Cardiac fibroblast (primary cell): ENCODE results near the gene PTP4A1.

Source experiments
- DNase-seq, 2 donors: peaks; one replicate each; pipeline versions ENCODE4 v3.0.0 to v3.0.0-alpha.2; 2010; ENCODE audit warnings: low read depth in 2 of 2
- H3K4me3 ChIP-seq, 2 donors: replicated peaks in 1 of 2; 1 replicate in 1 of 2; 2 replicates in 1 of 2; pipeline ENCODE4 v1.5.1; 2011; ENCODE audit warnings: low read depth in 2 of 2, low read length in 2 of 2, mild to moderate bottlenecking in 2 of 2, moderate library complexity in 1 of 2
- CTCF ChIP-seq: IDR thresholded peaks from one replicate; pipeline ENCODE4 v1.5.1; 2011; ENCODE audit warnings: low read depth, mild to moderate bottlenecking, low read length, inconsistent platforms

Gene PTP4A1

DNA sequence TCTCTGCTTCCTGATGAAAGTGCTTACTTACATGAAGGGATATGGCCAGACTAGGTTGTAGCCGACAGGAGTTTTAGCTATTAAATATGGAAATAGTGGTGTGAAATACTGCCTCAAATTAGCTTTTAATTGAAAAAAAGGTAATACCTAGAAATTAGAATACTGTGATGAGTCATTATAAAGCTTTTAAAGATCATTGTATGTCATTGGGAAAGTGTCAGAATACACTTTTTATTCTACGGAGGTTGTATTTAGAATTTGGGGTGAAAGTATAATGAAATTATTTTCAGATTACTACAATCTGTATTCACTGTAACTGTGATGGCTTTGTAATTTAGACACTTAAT is 2.2 kb downstream of the PTP4A1 start:
- DNase-seq, result no peak
- no peak for TF ChIP-seq CTCF
- H3K4me3 ChIP-seq, result peak overlapping the region; percentile 89 to 96

DNA sequence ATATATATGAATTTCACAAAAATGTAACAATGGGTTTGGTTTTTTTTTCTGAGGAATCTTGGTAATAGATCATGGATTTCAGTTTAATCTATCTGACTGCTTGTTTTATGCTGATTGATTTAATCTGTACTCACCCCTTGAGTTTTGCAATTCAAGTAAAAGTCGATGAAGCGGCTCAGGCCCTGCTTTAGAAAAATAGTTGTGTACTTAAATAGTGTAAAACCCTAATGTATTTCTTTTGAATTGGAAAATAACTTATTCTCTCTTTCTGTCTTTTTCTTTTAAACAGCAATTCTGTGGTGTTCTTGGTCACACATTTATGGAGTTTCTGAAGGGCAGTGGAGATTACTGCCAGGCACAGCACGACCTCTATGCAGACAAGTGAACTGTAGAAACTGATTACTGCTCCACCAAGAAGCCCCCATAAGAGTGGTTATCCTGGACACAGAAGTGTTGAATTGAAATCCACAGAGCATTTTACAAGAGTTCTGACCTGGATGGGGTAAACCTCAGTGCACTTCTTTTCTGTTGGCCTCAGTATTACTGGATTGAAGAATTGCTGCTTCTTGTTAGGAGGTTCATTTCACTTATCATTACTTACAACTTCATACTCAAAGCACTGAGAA is 4.0 kb downstream of the PTP4A1 start:
- TF ChIP-seq CTCF, result no peak
- H3K4me3 ChIP-seq, result no peak overlapping the region
- DNase-seq, result no peak

DNA sequence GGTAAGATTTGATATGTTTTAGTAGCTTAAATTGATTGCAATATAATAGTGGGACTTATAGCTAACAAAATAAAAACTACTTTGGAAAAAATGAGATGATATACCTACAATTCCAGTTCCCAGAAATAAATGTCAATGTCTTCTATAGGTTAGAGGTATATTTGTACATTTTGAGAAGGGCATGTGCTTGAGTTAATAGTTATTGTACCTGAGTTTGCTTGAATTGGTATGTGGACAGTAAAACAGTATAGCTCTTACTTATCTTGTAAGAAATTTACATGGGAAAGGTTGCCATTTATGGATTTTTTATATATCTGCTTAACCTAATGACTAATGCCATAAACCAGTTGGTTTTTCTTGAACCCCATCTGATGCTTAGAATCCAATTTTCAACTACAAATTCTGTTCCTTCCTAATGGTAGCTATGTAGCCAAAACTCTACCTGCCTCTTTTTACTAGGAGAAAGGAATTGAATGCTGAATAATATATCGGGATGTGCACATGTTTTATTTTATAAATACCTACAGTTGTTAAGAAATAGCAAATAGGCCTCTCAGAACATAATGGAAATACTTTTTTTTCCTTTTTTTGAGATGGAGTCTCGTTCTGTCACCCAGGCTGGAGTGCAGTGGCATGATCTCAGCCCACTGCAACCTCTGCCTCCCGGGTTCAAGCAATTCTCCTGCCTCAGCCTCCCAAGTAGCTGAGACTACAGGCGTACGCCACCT is 4.9 kb downstream of the PTP4A1 start:
- H3K4me3 ChIP-seq, result no peak overlapping the region
- DNase-seq, result no peak
- TF ChIP-seq CTCF, result no peak

GRCh38 chr6:63578757-63579156 is 6.5 kb downstream of the PTP4A1 start:
- no peak overlapping the region for H3K4me3 ChIP-seq
- no peak for DNase-seq
- no peak for TF ChIP-seq CTCF

DNA sequence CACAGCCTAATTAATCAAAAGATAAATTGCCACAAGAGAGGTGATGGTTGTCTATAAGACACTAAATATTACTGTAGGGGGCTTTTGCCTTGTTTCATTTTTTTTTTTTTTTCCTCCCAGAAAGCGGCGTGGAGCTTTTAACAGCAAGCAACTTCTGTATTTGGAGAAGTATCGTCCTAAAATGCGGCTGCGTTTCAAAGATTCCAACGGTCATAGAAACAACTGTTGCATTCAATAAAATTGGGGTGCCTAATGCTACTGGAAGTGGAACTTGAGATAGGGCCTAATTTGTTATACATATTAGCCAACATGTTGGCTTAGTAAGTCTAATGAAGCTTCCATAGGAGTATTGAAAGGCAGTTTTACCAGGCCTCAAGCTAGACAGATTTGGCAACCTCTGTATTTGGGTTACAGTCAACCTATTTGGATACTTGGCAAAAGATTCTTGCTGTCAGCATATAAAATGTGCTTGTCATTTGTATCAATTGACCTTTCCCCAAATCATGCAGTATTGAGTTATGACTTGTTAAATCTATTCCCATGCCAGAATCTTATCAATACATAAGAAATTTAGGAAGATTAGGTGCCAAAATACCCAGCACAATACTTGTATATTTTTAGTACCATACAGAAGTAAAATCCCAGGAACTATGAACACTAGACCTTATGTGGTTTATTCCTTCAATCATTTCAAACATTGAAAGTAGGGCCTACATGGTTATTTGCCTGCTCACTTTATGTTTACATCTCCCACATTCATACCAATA is 7.8 kb downstream of the PTP4A1 start:
- DNase-seq, result no peak
- no peak overlapping the region for H3K4me3 ChIP-seq
- TF ChIP-seq CTCF, result no peak

DNA sequence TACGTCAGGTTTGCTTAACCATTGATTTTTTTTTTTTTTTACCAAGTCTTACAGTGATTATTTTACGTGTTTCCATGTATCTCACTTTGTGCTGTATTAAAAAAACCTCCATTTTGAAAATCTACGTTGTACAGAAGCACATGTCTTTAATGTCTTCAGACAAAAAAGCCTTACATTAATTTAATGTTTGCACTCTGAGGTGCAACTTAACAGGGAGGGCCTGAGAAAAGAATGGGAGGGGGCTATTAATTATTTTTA is 8.4 kb downstream of the PTP4A1 start:
- TF ChIP-seq CTCF, result no peak
- no peak overlapping the region for H3K4me3 ChIP-seq
- no peak for DNase-seq
